Parietal lobe (tissue), 1 donor: ENCODE data around the gene B3GALT5. TPM values are rescaled to one million over a fixed set of nuclear protein-coding genes. Genes with fewer than 3 reads are reported as not detected.

Experiments
- total RNA-seq: library from RNA; depleted of rRNA; stranded (reverse); fragments of >200 nt; gene quantifications from one replicate; pipeline ENCODE4 v1.2.3, GENCODE V29; 2014

Gene B3GALT5
- 1.3 TPM for total RNA-seq

GRCh38 chr21:39612233-39613040 is at the start of gene B3GALT5:
Gene B3GALT5 (plus strand): TSS chr21:39612940. CDS start chr21:39660560, 47,620 bp downstream.

Other genes starting within 250 kb of the B3GALT5 start
- not detected for gene LCA5L, start 167.2 kb upstream of the B3GALT5 start, total RNA-seq
- 2.8 TPM for gene SH3BGR, start 161.0 kb upstream of the B3GALT5 start, total RNA-seq
- 0.94 TPM for gene IGSF5, start 132.2 kb downstream of the B3GALT5 start, total RNA-seq